MM.1S (cell line): ENCODE measurements around the gene C20orf96.

Source experiments
- CTCF ChIP-seq: fragments of 300-600 bp; sonication (generic); IDR thresholded peaks from 2 replicates; pipeline ENCODE4 v1.5.1; 2016; ENCODE audit warnings: antibody characterized with exemption, low read length, mixed read lengths
- EZH2 ChIP-seq: fragments of 300-600 bp; sonication (generic); optimal IDR thresholded peaks from 2 replicates; pipeline ENCODE3; 2017; ENCODE audit warnings: low read depth, mild to moderate bottlenecking, antibody characterized with exemption, low read length, mixed read lengths
- EZH2phosphoT487 ChIP-seq: fragments of 300-600 bp; sonication (generic); IDR thresholded peaks from 2 replicates; pipeline ENCODE4 v1.6.1; 2018; ENCODE audit warnings: antibody characterized with exemption, low read length

- TF ChIP-seq CTCF = no peak
- TF ChIP-seq EZH2 = no peak
- TF ChIP-seq EZH2phosphoT487 = no peak
These were observed 5.3 kb upstream of the C20orf96 start for GRCh38 chr20:295804-296203.
